Inflammatory macrophage (primary cell): ENCODE measurements around the gene TEPSIN.
"Not testable (repeated sequence)": the region's sequence is repeated elsewhere in the genome, so short reads cannot be mapped to it uniquely, and the experiment has no call there.

Source experiments
- DNase-seq, 2 donors: peaks; one replicate each; pipeline ENCODE4 v3.0.0-alpha.2; 2020 to 2022

The TEPSIN gene

GRCh38 chr17:81234940-81235821 is 3.7 kb downstream of the TEPSIN start:
- no peak for DNase-seq

DNA sequence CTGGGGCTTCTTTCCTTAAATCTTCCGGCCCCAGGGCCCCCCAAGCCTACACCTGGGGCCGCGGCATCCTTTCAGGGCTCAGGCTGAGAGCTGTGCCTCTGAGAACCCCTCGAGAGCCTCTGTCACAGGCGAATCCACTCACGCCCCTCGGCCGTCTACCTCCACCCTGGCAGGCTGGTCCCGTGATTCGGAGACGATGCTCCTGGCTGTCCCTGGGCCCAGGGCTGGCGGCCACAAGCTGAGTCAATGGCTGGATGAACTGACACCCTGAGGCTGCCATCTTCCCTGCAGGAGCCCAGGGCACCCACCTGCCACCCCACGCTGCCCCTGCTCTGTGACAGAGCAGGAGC is 4.4 kb downstream of the TEPSIN start:
- no peak for DNase-seq

DNA sequence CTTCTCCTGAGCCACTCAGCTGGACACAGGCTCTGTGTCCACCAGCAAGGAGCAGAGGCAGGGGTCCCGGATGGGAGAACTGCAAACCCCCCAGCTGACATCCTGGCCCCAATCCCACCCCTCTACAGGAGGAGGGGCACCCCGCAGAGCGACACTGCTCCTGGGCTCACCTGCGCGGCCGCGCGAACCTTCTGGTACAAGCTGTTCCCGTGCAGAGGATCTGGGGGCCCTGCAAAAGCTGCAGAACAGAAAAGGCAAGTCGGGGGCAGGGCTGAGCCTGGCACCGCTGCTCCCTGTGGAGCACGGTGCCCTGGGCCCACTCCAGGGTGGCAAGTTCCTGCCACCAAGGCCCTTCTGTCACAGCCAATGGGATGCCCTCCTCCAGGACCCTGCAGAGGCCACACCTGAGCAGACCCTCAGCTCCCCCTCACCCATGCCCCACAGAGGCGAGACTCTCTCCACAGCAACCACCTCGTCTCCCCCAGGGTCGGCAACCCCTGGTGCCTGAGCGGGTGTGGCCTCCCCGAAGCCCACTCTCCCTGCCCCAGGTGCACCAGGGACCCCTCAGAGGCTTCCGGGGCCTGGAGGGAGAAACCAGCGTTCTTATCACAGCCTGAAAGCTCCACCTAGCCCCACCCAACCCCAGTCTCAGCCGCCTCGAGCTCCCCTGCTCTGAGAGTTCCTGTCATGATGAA is 4.9 kb downstream of the TEPSIN start:
- DNase-seq: no peak

- no peak for DNase-seq
These were observed 5.5 kb downstream of the TEPSIN start for GRCh38 chr17:81233316-81233715.

DNA sequence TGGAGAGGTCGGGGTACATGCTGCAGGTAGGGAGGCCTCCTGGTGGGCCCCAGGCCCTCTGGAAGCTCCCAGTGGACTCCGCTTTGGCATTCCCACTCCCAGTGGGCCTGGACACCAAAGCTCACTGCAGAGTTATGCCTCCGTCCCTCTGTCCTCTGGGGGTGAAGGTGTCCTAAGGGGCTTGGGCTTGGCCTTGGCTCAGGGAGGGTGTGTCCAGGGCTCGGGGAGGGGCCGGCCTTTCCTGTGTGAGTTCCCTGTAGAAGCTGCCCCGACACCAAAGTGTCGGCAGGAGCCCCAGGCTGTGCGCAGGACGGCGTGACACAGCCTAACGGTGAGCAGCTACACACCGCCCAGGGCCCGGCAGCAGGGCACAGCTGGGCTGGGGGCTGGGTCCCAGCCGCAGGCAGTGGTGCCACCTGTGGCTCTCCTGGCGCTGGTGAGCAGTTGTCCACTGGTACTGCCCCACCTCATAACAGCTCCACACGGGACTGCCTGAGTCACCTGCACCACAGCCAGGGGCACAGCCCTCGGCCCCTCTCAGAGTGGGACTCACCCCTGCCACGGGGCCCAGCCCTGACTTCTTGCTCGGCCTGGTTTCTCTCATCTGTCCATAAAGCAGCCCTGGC is 6.1 kb downstream of the TEPSIN start:
- no peak for DNase-seq

DNA sequence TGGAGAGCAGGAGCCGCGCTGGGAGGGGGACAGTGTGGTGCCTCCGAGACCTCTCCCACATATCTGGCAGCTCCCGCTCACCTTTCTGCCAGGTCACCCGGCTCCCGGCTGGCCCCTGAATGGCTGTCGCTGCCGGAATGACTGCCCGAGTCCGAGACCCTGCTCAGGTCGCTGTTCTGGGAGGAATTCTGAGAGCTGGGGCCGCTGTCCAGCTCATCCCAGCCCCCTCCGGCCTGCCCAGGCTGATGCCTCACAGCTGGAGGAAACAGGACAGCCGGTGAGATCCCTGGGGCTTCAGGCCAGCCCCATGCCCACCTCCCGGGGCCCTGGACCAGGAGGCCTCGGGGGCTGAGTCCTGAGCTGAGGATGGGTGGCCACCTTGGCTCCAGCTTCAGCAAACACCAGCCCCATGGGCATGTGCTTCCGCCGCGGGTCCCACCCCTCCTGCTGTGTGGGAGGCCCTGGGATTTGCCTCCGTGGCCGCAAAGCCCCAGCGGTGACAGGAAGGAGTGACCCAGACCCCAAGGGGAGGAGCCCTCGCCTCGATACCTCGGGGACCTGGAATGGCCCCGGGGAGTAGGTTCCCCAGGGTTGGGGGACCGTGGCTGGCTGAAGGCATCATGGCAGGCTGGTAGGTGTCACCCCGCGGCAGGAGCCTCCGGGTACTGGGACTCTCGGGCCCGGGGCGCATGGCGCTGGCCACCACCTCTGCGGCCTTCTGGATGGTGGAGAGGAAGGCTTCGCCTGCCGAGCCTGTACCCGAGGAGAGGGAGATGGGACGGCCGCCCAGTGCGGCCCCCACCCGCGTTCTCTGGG is 6.9 kb downstream of the TEPSIN start:
- no peak for DNase-seq

DNA sequence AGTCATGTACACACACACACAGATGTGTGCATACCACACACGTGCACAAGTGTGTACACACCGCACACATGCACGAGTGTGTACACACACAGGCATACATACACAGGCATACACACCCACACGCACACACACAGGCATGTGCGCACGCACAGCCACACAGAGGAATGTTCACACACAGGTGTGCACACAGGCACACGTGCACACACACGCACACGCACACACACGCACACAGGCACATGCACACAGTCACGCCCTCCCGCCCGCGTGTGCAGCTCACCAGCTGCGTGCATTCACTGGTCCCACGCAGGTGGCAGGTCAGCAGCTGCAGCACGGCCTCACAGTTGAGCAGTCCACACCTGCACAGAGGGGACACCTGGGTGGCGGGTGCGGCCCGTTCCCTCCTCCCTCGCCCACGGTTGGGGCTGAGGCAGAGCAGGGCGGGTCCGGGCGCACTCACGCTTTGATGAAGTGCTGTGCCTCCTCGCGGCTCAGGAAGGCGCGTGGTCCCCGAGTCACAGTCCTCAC is 7.7 kb downstream of the TEPSIN start:
- no peak for DNase-seq

GRCh38 chr17:81230043-81230820 is 8.6 kb downstream of the TEPSIN start:
- DNase-seq: no peak

- no peak for DNase-seq
These were observed 9.3 kb downstream of the TEPSIN start for GRCh38 chr17:81229666-81229920.

- DNase-seq: no peak
These were observed 9.8 kb downstream of the TEPSIN start for GRCh38 chr17:81228834-81229665.

DNA sequence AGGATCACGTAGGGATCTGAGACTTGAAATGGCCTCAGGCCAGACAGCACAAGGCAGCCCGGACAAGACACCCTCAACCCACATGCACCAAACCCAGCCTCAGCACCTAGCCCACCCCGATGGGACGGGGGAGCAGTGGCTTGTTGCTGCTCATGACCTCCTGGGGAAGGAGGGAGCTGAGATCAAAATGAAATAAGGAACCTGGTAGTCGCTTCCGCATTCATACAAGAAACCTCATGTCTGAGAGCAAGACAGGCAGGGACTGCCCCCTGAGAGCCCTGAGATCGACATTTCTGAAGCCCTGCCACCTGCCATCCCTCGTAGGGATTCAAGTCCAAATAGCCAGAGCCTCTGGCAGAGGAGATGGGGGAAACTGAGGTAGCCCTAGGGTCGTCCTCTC is 10.4 kb downstream of the TEPSIN start:
- peak; percentile 65 to 71 for DNase-seq

GRCh38 chr17:81227630-81228029 is 11.2 kb downstream of the TEPSIN start:
- DNase-seq: not testable (repeated sequence)

DNA sequence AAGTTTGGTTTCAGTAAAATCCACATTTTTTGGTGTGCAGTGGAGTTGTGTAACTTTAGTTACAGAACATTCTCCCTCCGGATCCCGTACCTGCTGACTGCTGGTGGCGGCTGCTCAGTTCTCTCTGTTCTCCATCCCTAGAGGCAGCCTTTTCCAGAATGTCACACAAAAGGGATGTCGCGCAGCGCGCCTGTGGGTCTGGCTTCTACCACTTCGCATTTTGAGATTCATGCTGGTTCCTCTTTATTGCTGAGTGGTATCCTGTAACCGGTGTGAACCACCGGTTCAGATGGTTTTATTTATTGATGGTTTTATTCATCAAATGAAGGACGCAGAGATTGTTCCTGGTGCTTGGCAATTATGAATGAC is 15.1 kb downstream of the TEPSIN start:
- peak; percentile 48 to 64 for DNase-seq

DNA sequence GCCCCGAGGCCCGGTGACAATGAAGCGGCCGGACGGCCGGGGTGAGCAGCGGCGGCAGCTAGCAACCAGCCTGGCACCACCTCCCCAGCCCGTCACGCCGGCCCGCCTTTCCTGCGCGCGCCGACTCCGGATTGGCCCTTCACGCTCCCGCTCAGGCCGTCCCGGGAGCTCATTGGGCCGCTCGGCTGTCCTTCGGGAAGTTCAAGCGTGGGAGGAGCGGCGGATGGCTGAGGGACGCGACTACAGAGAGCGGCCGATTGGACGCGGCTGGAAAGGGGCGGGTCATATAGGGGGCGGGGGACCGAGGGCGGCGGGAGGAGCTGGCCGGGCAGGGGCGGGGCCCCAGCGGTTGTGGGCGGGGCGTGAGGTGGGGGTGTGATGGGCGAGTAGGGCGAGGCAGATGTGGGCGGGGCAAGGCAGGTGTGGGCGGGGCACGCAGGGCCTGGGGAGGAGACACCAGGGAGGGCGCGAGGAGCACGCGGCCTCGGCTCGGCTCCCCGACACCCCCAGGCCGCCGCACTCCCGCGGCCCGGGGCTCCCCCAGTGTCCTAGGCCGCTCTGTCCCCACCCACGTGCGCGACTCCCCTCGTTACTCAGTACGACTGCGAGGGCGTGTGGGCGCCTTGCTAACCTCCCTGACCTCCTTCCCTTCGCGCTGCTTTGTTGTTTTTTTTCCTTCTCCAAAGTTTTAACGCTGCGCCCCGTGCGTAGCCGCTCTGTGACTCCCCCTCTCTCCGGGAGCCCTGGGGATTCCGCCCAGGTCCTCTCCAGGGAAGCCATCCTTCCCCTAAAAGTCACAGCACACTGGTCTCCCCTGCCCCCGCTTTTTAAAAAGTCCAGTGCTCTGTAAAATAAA is 15.7 kb downstream of the TEPSIN start, which contains the start of gene CEP131:
Gene CEP131, minus strand, starts transcription at position 60 of the 856 bp plus-strand sequence. CDS start 2,909 bp downstream, outside the sequence.
- DNase-seq: peak; percentile 98 to 99

- DNase-seq: no peak
These were observed 16.3 kb downstream of the TEPSIN start for GRCh38 chr17:81222620-81222905.

DNA sequence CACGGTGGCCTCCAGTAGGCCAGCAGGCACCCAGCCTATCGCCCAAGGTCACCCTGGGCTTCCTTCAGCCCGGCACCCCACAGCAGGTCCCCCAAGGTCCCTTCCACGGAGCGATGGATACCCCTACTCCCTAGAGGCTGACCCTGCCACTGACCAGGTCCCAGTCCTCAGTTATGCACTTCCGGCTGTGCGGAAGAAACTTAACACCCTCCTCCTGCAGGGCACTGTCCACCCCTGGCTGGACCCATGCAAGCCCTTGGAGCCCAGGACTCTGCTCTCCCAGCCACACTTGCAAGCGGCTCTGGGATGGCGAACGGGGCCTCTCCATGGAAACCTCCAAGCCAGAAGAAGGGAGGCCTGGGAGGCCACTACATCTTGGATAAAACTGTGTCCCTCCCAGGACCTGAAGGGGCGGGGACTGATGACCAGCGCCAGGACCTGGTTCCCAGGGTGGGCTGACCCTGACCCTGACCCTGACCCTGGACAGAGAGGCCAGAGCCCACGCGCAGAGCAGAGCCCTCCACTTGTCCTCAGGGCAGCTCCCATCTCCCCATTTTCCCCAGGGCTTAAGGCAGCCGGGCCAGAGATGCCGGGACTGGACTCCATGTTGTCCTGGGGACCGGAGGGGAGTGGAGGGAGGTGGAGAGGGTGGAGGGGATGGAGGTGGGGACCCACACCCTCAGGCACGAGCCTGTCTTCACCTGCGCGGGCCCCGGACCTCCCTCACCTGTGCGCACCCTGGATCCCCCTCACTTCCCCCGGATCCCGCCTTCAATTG is 16.8 kb downstream of the TEPSIN start:
- no peak for DNase-seq

GRCh38 chr17:81221371-81221841 is 17.4 kb downstream of the TEPSIN start:
- no peak for DNase-seq

- DNase-seq: no peak
These were observed 19.2 kb downstream of the TEPSIN start for GRCh38 chr17:81219476-81220180.

DNA sequence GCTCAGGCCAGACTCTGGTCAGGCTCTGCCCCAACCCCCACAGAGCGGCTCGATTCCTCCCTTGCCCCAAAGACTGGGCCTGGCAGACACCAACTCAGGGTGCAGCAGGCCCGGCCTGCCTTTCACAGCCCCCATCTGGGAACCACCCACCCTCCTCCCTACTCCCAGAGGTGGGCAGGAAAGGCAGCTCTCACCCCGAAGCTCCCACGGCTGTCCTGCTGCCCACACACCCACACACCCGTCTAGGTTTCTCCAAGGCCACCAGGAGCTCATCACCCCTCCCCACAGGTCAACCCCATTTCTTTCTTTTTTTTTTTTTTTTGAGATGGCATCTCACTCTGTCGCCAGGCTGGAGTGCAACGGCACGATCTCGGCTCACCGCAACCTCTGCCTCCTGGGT is 19.9 kb downstream of the TEPSIN start:
- no peak for DNase-seq
